Measurements from ENCODE around the gene MAP7D1.

The MAP7D1 gene

GRCh38 chr1:36166938-36167905 is 11.3 kb downstream of the MAP7D1 start:
- Histone ChIP-seq H3K79me2 (peaks cover 18% of the 10 kb centered on the region), H3K9me3 (ENCODE audit: control insufficient read depth, low read length) (no peaks in the 10 kb centered on the region), H3K9ac (no peak overlapping the region), H3K4me1 (peaks cover 12% of the 10 kb centered on the region), H2AFZ (no peak overlapping the region), H3K27ac (peak overlapping the region; percentile 34), H3K4me3 (ENCODE audit: low read depth, low read length) (no peak overlapping the region), H3K36me3 (ENCODE audit: control insufficient read depth, insufficient read depth, low read length) (no peaks in the 10 kb centered on the region), H3K27me3 (ENCODE audit: control insufficient read depth, insufficient read depth, low read length) (no peaks in the 10 kb centered on the region), H3K4me2 (ENCODE audit: low read length) (no peak overlapping the region)
- TF ChIP-seq CTCF (IDR thresholded peaks at IDR 0.05), result no peak

- H3K79me2 ChIP-seq, result peaks cover 18% of the 10 kb centered on the region
- H3K4me2 ChIP-seq (ENCODE audit: low read length), result no peak overlapping the region
- H2AFZ ChIP-seq, result no peak overlapping the region
- no peaks in the 10 kb centered on the region for H3K36me3 ChIP-seq (ENCODE audit: control insufficient read depth, insufficient read depth, low read length)
- no peak overlapping the region for H3K4me3 ChIP-seq (ENCODE audit: low read depth, low read length)
- TF ChIP-seq CTCF (IDR thresholded peaks at IDR 0.05), result no peak
- H3K9me3 ChIP-seq (ENCODE audit: control insufficient read depth, low read length), result no peaks in the 10 kb centered on the region
- peaks cover 12% of the 10 kb centered on the region for H3K4me1 ChIP-seq
- H3K9ac ChIP-seq, result no peak overlapping the region
- H3K27me3 ChIP-seq (ENCODE audit: control insufficient read depth, insufficient read depth, low read length), result no peaks in the 10 kb centered on the region
- H3K27ac ChIP-seq, result no peak overlapping the region
These were observed 12.6 kb downstream of the MAP7D1 start for GRCh38 chr1:36168514-36168913.

GRCh38 chr1:36170643-36171412 is 14.9 kb downstream of the MAP7D1 start:
- no peaks in the 10 kb centered on the region for H3K36me3 ChIP-seq (ENCODE audit: control insufficient read depth, insufficient read depth, low read length)
- peaks cover 12% of the 10 kb centered on the region for H3K4me1 ChIP-seq

GRCh38 chr1:36172017-36172747 is 16.2 kb downstream of the MAP7D1 start:
- H3K27ac ChIP-seq, result no peak overlapping the region
- H3K36me3 ChIP-seq (ENCODE audit: control insufficient read depth, insufficient read depth, low read length), result no peaks in the 10 kb centered on the region
- H2AFZ ChIP-seq, result no peak overlapping the region
- H3K4me3 ChIP-seq (ENCODE audit: low read depth, low read length), result no peak overlapping the region
- H3K9ac ChIP-seq, result no peak overlapping the region
- H3K4me2 ChIP-seq (ENCODE audit: low read length), result no peak overlapping the region
- no peak for TF ChIP-seq CTCF (IDR thresholded peaks at IDR 0.05)
- peaks cover 3% of the 10 kb centered on the region for H3K4me1 ChIP-seq
- no peaks in the 10 kb centered on the region for H3K27me3 ChIP-seq (ENCODE audit: control insufficient read depth, insufficient read depth, low read length)
- H3K79me2 ChIP-seq, result peaks cover 11% of the 10 kb centered on the region
- no peaks in the 10 kb centered on the region for H3K9me3 ChIP-seq (ENCODE audit: control insufficient read depth, low read length)

More at GRCh38 chr1:36170643-36171412, 14.9 kb downstream of the MAP7D1 start:
- Histone ChIP-seq H3K27me3 (ENCODE audit: control insufficient read depth, insufficient read depth, low read length) (no peaks in the 10 kb centered on the region), H3K4me3 (ENCODE audit: low read depth, low read length) (no peak overlapping the region), H3K79me2 (peaks cover 12% of the 10 kb centered on the region), H3K4me2 (ENCODE audit: low read length) (no peak overlapping the region), H3K27ac (no peak overlapping the region), H3K9me3 (ENCODE audit: control insufficient read depth, low read length) (no peaks in the 10 kb centered on the region), H2AFZ (no peak overlapping the region), H3K9ac (no peak overlapping the region)
- no peak for TF ChIP-seq CTCF (IDR thresholded peaks at IDR 0.05)

Measured in parathyroid adenoma (tissue), 2 donors.